ENCODE results near the gene WDR1.

Gene WDR1, protein sequence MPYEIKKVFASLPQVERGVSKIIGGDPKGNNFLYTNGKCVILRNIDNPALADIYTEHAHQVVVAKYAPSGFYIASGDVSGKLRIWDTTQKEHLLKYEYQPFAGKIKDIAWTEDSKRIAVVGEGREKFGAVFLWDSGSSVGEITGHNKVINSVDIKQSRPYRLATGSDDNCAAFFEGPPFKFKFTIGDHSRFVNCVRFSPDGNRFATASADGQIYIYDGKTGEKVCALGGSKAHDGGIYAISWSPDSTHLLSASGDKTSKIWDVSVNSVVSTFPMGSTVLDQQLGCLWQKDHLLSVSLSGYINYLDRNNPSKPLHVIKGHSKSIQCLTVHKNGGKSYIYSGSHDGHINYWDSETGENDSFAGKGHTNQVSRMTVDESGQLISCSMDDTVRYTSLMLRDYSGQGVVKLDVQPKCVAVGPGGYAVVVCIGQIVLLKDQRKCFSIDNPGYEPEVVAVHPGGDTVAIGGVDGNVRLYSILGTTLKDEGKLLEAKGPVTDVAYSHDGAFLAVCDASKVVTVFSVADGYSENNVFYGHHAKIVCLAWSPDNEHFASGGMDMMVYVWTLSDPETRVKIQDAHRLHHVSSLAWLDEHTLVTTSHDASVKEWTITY

DNA sequence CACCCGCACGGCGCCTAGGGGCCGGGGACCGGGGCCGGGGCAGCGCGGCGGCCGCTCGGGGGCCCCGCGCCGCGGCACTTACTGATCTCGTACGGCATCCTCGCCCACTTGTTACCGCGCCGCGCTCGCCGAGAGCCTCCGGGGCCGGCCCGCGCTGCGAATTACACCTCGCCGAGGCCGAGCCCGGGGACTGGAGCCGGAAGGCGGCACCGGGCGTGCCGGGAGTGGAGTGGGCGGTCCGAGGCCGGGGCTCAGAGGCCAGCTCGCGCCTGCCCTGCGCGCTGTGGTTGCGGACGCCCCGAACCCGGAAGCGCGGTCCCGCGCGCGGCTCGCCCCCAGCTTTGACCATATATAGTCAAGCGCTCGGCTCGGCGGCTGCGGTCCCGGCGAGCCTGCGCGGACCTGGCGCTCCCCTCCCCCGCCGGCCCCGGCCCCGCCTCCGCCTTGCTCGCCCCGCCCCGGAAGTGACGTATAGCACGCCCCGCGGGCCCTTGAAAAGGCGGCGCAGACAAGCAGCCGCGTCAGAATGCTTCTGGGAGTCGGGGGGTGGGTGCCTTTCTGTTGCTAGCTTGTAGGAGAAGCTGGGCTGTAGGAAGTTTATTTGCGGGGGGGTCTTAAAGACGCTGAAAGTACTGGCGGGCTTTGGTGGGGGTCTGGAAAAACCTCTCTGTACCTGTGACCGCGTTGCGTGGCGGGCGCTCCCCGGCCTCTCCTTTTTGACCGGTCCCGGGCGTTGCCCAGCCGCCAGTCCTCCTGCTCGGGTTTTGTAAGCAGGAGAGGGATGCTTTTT is at the start of gene WDR1:
Gene WDR1 (minus strand): TSS at position 231 of the 790 bp plus-strand sequence. CDS start 133 bp downstream, at position 98.
- in situ Hi-C loops (cut with MboI; ENCODE audit: low sequenced_read_pairs): no loop called here

DNA sequence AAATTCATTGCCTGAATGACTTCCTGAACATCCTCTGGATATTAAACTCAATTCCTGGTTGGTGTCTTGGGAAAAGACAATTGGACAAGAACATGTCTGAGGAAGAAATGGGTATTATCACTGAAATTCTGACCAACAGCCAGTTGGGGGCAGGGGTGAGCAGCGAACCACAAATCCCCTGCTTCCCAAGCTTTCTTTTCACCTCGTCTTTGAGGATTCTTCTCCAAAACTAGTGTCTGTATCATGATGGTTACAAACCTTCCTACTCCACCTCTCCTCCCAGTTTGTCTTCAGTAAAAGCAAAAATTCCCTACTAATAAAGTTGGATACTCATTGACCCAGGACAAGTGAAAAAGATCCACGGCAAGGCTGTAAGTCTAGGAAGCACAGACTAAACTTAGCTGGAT is 48.3 kb upstream of the WDR1 start:
- in situ Hi-C loops (cut with MboI; ENCODE audit: low sequenced_read_pairs): no loop called here

DNA sequence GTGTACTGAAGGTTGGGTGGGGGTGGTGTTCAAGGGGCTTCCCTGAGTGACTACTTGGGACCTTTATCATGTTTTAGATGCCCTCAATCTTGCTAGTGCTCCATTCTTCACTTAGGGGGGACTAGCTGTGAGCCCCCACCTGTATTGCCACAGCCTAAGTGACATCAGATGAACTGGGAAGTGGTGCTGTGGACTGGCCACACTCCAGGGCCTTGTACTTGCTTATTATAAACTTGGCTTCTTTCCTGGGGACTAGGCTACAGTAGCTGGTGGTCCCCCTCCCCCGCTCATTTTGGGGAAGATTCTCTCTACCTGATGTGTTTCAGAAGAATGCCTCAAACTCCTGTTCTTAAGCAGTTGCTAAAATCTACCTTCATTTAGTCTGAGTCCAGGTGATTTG is 46.7 kb upstream of the WDR1 start:
- in situ Hi-C loops (cut with MboI; ENCODE audit: low sequenced_read_pairs): no loop called here

DNA sequence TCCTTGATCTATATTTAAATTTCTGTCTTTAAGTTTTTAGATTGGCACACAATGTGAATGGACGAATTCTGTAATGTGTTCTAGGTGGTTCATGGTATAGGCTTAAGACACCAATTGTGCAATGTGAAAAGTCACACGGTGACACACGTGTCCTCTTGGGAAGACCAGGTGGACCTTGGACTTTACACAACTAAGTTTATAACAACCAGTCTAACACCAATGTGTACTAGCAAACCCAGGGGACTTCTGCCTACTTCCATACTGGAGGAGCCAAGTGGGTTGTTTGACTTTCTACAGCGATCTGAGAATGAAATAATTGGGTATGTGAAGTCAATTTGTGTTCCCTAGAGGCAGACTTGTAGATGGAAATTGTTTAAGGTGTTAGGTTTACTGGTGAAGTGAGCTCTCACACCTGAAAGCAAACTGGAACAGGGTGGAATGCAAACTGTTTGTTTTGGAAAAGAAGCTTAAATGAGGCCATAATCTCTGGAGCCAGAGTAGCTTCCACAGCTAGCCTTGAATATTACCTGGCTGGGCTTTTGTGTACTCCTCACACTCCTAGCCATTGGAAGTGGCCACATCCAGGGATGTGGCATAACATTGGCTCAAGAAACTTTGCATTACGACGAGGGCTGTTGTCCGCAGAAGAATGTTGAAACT is 45.9 kb upstream of the WDR1 start:
- in situ Hi-C loops (cut with MboI; ENCODE audit: low sequenced_read_pairs): no loop called here

DNA sequence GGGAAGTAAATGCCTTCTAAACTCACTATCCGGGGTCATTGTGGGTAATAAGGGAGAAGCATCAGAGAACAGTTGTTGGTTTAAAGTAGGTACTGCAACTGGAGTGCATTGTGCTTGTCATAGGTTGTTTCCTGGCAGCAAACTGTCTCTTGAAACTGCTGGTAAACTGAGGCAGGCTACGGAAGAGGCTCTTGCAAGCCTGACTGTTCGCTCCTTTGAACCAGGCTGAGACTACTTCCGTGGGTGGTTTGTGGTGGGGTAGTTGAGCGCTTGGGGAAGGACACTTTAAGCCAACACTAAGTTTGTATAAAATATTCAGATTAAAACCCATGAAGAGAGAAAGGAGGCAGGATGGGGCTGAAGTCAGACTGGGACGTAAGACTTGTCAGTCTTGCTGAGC is 45.2 kb upstream of the WDR1 start:
- in situ Hi-C loops (cut with MboI; ENCODE audit: low sequenced_read_pairs): no loop called here

DNA sequence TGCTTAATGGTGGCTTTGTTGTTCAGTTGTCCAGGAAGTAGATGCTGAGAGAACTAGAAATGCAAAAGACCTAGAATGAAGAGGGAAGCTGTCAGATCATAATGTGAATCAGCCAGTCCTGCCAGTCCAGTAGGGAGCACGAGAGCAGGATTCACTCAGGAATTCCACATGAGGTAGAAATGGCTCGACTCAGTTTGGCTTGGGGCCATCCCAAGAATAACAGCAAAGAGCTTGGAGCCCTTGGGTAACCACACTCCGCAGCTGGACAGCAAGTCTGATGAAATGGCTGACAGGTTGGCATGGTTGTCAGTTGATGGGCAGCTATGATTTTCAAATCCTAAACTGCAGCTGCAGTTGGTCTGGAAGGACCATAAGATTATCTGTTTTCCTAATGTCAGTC is 44.5 kb upstream of the WDR1 start:
- in situ Hi-C loops (cut with MboI; ENCODE audit: low sequenced_read_pairs): no loop called here

DNA sequence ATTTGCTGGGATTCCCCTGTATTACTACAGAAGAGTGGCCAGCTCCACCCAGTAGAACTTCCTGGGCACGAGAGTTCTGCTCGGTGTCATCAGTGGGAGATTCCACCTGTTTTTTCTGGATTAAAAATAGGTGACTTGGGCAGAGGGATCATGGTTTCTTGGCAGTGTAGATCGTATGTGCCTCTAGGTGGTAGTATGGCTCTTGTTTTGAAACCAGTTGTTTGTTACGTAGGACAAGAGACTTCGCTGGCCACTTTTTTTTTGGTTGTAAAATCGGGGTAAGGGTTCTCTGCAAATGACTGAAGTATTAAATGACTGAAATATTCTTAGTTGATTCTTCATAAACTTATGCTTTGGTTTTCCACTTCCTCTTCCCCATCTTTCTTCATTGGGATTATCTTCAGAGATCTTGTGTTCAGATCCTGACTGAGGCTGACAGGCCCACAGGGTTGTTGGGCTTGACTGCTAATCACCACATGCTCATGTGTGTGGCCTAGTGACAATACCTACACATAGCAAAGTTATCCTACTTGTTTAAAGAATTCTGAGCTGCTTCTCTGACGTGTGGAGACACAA is 43.8 kb upstream of the WDR1 start:
- in situ Hi-C loops (cut with MboI; ENCODE audit: low sequenced_read_pairs): no loop called here

DNA sequence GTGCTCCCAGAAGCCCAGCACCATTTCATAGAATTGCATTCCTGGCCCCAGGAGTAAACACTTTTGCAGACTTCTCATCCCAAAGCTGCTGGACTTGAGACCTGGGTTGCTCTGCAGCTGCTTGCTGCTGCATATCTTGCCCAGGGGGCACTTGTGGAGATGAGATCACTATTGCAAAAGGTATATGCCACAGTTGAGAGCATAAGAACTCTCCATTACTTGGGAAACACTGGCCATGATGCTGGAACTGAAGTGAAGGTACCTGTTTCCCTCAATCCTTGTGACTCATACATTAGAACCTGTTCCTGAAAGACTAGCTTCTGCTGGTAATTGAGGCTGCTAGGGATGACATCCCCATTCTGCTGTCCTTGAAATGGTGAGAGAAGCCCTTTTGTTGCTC is 43.1 kb upstream of the WDR1 start:
- in situ Hi-C loops (cut with MboI; ENCODE audit: low sequenced_read_pairs): no loop called here

DNA sequence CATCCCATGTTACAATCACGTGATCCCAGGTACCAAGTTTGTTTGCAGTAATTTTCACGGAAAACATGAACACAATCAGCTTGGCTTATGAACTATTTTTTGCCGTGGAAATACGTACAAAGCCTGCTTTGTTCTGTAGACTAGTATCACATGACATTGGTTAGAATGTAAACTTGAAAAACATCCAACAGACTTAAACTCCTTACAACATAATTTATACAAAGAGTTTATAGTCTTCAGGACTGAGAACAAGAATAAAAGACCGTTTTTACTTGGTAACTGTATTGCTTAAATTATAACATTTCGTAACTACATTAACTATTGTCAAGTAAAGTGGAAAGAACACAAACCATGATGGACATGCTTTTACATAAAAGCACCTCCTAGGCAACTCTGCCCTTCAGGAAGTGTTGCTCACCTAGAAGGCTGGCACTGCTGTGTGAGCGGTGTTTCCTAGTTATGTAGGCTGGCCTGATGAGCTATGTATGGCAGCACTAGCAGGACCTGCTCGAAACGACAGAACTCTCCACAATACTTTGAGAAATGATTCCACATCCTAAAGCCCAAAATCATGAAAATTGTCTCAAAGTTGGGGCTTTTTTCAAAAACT is 41.8 kb upstream of the WDR1 start:
- in situ Hi-C loops (cut with MboI; ENCODE audit: low sequenced_read_pairs): no loop called here

DNA sequence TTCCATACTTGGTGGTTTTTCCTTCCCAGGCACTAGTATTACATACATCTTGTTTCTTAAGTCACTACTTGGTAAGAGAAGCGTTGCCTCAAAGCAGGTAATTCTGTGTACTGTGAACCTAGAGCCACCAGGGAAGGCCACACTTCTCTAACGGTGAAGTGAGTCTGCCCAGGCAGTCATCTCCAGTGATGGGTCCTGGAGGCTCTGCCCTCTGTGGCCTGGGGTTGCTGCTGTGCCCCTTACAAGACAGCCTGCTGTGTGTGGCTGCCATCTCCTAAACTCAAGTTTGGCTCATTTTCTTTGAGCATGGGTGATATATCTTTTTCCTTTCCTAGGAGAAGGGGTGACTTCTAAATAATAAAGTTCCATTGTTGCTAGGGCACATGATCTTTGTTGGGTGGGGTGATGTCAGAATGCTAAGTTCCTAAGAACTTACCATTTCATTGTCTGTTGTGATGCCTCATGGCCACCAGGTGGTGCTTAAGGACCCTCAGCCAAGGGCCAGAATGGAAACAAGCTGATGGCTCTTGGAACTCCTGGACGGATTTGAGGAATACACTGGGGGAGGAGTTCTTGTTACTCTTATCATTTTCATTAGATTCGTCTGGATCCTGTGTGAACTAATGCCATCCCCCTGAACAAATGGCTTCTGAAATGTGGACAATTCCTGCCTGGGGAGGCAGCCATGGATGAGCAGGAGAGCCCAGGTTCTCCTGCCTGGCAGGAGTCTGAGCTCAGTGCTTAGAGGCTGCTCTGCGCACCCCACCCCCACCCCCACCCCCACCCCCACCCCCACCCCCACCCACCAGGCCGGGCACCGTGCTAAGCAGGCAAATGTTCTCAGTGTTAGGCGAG is 41.1 kb upstream of the WDR1 start:
- in situ Hi-C loops (cut with MboI; ENCODE audit: low sequenced_read_pairs): no loop called here

DNA sequence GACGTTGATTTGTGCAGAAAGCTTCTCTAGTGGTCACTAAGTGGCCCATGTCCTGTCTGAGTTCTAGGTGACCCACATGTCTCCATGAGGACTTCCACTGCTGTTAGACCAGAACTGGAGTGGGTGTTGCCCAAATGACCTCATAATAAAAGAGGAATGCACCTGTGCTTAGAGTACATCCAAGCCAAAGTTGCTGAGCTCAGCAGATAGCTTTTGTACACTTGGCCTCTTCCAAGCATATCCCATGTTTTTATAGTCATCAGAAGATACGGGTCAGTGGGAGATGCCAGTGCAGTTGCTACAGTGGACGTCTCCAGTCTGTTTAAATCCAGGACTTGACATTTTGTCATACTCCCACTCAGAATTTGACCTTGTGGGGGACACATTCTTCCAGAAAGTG is 37.6 kb upstream of the WDR1 start:
- in situ Hi-C loops (cut with MboI; ENCODE audit: low sequenced_read_pairs): no loop called here

DNA sequence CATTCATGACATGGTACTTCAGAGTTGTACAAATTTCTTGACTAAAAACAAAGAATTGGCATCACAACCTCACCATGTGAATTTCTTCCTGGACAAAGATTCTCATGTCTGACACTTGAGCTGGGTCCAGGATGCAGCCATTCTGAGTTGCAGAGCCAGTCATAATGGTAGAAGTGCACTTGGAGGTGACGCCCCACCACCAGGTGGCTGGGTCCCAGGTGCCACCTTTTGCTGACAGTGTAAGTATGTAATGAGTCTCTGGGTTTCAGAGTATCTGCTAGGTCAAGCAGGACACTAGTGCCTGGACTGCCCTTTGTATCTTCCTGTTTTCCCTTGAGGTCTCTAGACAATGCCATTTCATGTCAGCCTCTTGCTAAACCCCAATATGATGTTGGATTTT is 36.6 kb upstream of the WDR1 start:
- in situ Hi-C loops (cut with MboI; ENCODE audit: low sequenced_read_pairs): no loop called here

DNA sequence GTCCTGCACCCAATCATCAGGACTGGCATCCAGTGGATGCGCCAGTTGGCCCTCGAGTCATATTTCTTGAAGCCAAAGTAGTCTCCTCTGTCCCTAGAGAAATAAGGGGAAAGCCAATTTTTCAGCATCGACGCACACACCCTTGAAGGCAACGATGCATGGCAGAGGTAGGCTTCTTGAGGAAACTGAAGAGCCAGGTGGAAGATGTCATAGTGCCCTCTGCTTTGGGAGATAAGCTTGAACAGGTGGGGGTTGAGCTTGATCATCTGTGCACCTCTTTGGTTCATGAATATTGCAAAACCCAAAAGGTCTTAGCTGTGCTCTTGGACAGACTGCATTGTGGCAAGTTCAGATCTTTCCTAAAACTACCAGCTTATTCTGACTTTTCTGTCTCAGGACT is 34.6 kb upstream of the WDR1 start:
- in situ Hi-C loops (cut with MboI; ENCODE audit: low sequenced_read_pairs): no loop called here

DNA sequence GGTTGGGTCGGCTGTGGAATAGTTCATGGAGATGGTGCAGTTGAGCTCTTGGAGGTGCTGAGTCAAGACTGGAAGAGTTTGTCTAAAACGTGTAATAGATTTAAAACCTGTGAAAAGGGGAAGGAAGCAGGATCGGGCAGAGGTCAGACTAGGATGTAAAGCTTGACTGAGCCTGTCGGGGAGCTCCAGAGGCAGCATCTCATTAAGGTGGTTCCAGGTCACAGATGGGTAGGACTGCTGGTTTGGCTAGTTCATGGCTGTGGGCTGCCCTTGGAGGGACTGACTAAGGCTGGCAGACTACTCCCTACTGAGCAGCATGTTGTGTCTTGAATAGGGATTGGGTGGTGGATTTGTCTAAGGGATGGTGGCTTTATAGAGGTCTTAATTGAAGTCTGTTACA is 28.4 kb upstream of the WDR1 start:
- in situ Hi-C loops (cut with MboI; ENCODE audit: low sequenced_read_pairs): no loop called here

DNA sequence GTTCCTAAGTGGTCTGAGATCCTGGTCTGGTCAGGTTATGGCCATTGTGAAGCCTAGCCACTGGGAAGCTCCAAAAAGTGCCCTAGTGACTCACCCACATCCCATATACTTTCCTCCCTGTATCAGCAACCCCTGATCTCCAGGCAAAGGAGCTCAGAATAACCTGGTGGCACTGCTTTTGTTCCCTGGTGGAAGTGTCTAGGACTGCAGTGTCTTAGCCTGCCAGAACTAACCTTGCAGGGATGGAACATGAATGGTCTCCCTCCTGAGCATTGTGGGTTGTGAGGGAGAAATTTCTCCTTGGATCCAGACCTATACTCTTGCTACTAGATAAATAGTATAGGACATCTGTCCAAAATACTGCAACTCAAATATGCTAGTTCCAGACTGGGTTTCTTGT is 27.9 kb upstream of the WDR1 start:
- in situ Hi-C loops (cut with MboI; ENCODE audit: low sequenced_read_pairs): no loop called here

DNA sequence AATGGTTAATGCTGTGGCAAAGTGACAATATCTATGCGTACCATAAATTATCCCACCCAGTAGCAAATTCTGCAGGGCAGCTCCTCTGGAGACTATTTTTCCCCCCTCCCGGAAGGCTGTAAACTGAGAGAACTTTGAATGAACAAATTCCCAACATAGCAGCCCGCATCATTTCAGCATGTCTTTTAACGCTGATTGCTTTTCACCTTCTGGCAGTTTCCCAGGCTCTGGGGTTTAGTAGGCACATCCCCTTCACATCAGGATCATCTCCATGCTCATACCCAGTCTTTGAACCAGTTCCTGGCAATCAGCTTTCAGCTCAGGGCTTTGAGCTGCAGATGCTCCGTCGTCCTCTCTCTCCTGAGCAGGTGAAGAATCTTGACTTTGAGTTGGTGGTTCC is 26.6 kb upstream of the WDR1 start:
- in situ Hi-C loops (cut with MboI; ENCODE audit: low sequenced_read_pairs): no loop called here

DNA sequence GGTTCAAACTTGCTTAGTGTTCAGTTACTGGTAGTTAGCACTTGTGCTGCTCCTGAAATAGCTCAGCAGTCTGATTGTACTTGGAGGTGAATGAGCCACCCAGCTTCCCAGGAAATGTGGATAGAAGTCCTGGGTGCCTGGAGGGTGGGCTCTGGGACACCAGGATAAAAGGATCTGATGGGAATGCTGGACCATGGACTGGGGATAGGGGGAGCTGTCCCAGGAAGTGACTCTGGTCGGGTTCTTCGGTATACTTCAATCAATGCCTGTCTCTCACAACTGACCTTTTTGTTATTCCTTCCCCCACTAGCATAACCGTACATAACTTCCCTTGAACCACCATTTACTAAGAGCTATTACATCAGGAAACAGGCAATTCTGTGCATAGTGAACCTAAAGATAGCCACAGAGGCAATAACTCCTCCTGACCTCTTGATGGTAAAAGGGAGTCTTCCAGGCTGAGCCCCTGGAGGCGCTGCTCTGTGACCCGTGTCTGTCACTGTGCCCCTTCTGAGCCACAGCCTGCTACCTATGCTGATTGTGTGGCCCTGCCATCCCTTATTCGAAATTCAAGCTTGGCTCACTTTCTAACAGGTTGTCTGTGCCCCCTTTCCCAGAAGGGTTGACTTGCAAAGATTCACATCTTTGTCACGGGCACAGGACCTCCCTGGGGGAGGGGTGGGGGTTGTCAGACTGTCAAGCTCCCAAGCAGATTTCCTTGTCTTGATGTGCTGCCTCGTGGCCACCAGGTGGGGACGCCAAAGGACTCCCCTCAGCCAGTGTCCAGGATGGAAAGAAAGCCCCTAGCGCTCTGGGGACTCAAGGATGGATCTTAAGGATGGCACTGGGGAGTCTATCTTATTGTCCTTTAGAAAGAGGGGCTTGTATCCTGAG is 24.5 kb upstream of the WDR1 start:
- in situ Hi-C loops (cut with MboI; ENCODE audit: low sequenced_read_pairs): no loop called here

DNA sequence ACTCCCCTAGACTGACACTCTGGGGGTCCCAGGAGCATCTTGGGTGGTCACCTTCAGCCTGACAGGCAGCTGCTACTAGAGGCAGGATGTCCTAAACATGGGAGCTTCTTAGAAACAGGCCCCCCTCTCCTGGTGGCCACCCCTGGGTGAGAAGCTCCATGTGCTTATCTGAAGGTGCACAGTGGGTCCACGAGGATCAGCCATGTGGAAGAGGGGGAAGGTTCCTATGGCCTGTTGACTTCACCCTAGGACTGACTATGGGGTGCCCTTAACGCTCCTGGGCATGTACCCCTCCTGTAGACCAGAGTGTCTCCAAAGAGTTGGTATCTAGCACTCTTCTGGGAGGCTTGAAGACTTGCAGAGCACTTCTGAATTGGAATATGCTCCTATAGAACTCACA is 22.9 kb upstream of the WDR1 start:
- in situ Hi-C loops (cut with MboI; ENCODE audit: low sequenced_read_pairs): no loop called here

DNA sequence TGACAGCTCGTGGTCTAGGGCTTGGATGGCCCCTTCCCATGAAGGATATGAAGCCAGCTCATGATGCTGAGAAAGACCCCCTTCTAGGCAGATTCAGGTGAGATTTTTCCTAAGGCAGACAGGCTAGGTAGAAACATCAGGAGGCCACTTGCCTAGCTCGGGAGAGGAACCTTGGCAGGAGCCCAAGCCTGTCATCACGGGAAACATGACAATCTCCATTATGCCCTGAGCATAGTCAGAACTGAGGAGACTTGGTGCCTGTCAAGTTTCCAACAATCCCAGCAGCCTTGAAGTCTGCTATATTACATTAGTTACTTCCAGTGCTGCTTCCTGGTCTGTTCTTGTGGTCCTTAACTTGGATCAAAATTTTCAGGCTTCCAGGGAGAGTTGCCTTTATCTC is 18.7 kb upstream of the WDR1 start:
- in situ Hi-C loops (cut with MboI; ENCODE audit: low sequenced_read_pairs): no loop called here
